ENCODE results near the gene PPP5C.

PPP5C gene

GRCh38 chr19:46385636-46386035 is 38.7 kb downstream of the PPP5C start:
- TF ChIP-seq, protein P1, sequence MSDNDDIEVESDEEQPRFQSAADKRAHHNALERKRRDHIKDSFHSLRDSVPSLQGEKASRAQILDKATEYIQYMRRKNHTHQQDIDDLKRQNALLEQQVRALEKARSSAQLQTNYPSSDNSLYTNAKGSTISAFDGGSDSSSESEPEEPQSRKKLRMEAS (IDR thresholded peaks at IDR 0.05) = no peak
- TF ChIP-seq YY1 (IDR thresholded peaks at IDR 0.05; ENCODE audit: low read depth) = no peak

GRCh38 chr19:46386151-46386550 is 39.3 kb downstream of the PPP5C start:
- TF ChIP-seq CEBPB (IDR thresholded peaks at IDR 0.05) (no peak), YY1 (IDR thresholded peaks at IDR 0.05; ENCODE audit: low read depth) (no peak), EP300 (IDR thresholded peaks at IDR 0.05; ENCODE audit: borderline replicate concordance) (no peak), CREB1 (IDR thresholded peaks at IDR 0.05; ENCODE audit: low read depth) (no peak), FOXM1 (IDR thresholded peaks at IDR 0.05; ENCODE audit: borderline replicate concordance, low read depth) (no peak), TCF12 (IDR thresholded peaks at IDR 0.05; ENCODE audit: low read depth) (no peak), USF1 (IDR thresholded peaks at IDR 0.05) (no peak), EGR1 (IDR thresholded peaks at IDR 0.05) (no peak), REST (IDR thresholded peaks at IDR 0.05; ENCODE audit: low read depth) (no peak), TAF1 (IDR thresholded peaks at IDR 0.05; ENCODE audit: low read depth) (no peak), RAD21 (IDR thresholded peaks at IDR 0.05; ENCODE audit: low read depth) (no peak), ZBTB7A (IDR thresholded peaks at IDR 0.05; ENCODE audit: low read depth) (no peak), TEAD4 (IDR thresholded peaks at IDR 0.05) (no peak), NFIC (IDR thresholded peaks at IDR 0.05) (no peak)
- TF ChIP-seq, protein P1 (IDR thresholded peaks at IDR 0.05) = no peak

DNA sequence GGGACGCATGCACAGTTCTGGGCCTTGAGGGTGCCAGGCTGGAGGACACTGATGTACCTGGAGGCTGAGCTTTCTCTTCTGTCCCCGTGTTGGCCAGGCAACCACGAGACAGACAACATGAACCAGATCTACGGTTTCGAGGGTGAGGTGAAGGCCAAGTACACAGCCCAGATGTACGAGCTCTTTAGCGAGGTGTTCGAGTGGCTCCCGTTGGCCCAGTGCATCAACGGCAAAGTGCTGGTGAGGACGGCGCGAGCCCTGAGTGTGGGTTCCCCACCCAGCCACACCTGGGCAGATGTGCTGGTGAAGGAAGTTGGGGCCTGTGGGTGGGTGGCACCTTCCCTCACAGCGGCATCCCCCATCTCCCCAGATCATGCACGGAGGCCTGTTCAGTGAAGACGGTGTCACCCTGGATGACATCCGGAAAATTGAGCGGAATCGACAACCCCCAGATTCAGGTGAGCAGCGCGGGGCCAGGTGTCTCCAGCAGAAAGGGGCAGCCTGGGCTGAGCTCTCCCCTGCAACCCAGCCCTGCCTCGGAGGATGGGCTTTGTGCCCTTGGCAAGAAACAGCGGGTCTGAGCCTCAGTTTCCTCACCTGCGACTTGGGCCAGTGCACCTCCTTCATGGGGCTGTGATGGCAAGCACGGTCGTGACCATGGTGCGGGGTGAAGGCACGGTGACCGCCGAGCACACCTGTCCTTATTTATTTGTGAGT is 40.3 kb downstream of the PPP5C start:
- TF ChIP-seq NFIC (IDR thresholded peaks at IDR 0.05) (no peak), ZBTB7A (IDR thresholded peaks at IDR 0.05; ENCODE audit: low read depth) (no peak), FOXM1 (IDR thresholded peaks at IDR 0.05; ENCODE audit: borderline replicate concordance, low read depth) (no peak), EP300 (IDR thresholded peaks at IDR 0.05; ENCODE audit: borderline replicate concordance) (no peak), CREB1 (IDR thresholded peaks at IDR 0.05; ENCODE audit: low read depth) (no peak), REST (IDR thresholded peaks at IDR 0.05; ENCODE audit: low read depth) (no peak), TEAD4 (IDR thresholded peaks at IDR 0.05) (no peak), EGR1 (IDR thresholded peaks at IDR 0.05) (no peak), RAD21 (IDR thresholded peaks at IDR 0.05; ENCODE audit: low read depth) (no peak), YY1 (IDR thresholded peaks at IDR 0.05; ENCODE audit: low read depth) (no peak), USF1 (IDR thresholded peaks at IDR 0.05) (no peak), TCF12 (IDR thresholded peaks at IDR 0.05; ENCODE audit: low read depth) (no peak), TAF1 (IDR thresholded peaks at IDR 0.05; ENCODE audit: low read depth) (no peak), CEBPB (IDR thresholded peaks at IDR 0.05) (no peak)
- TF ChIP-seq, protein P1 (IDR thresholded peaks at IDR 0.05) = no peak

- no peak for TF ChIP-seq FOXM1 (IDR thresholded peaks at IDR 0.05; ENCODE audit: borderline replicate concordance, low read depth)
- no peak for TF ChIP-seq NFIC (IDR thresholded peaks at IDR 0.05)
- TF ChIP-seq TCF12 (IDR thresholded peaks at IDR 0.05; ENCODE audit: low read depth) = no peak
- TF ChIP-seq RAD21 (IDR thresholded peaks at IDR 0.05; ENCODE audit: low read depth) = no peak
- TF ChIP-seq USF1 (IDR thresholded peaks at IDR 0.05) = no peak
- no peak for TF ChIP-seq YY1 (IDR thresholded peaks at IDR 0.05; ENCODE audit: low read depth)
Measured at GRCh38 chr19:46387713-46388130, 40.8 kb downstream of the PPP5C start.

DNA sequence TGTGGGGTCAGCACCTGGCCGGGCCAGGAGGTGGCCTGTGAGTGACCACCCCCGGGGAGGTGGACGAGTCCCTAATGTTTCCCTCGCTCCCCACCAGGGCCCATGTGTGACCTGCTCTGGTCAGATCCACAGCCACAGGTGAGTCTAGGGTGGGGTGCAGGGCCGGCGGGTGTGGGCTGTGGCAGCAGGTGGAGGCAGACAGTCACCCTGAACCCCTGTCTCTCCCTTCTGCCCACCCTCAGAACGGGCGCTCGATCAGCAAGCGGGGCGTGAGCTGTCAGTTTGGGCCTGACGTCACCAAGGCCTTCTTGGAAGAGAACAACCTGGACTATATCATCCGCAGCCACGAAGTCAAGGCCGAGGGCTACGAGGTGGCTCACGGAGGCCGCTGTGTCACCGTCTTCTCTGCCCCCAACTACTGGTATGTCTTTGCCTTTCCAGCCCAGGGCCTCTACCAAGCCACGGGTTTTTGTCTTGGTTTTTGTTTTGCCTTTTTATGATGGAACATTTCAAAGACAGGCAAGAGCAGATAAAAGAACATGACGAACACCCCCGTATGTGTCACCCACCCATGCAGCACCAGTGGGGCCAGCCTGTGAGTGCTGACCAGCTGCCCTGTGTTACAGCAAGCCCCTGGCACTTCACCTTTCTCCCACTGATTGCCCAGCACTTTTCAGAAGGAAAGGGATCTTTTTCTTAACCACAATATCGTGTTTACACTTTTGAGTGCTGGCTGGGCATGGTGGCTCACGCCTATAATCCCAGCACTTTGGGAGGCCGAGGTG is 41.6 kb downstream of the PPP5C start:
- TF ChIP-seq REST (IDR thresholded peaks at IDR 0.05; ENCODE audit: low read depth) (no peak), TEAD4 (IDR thresholded peaks at IDR 0.05) (no peak), TCF12 (IDR thresholded peaks at IDR 0.05; ENCODE audit: low read depth) (no peak), NFIC (IDR thresholded peaks at IDR 0.05) (no peak), EGR1 (IDR thresholded peaks at IDR 0.05) (no peak), CEBPB (IDR thresholded peaks at IDR 0.05) (no peak), YY1 (IDR thresholded peaks at IDR 0.05; ENCODE audit: low read depth) (no peak), USF1 (IDR thresholded peaks at IDR 0.05) (no peak)
- TF ChIP-seq, protein P1 (IDR thresholded peaks at IDR 0.05) = no peak
